Activated T-cell treated with anti-CD3 and anti-CD28 coated beads for 48 hours (primary cell): Measurements from ENCODE around the gene WNT7B.

ENCODE experiments used
- DNase-seq: peaks from one replicate; pipeline ENCODE4 v3.0.0-alpha.2; 2020; ENCODE audit warnings: low read depth

Gene WNT7B

DNA sequence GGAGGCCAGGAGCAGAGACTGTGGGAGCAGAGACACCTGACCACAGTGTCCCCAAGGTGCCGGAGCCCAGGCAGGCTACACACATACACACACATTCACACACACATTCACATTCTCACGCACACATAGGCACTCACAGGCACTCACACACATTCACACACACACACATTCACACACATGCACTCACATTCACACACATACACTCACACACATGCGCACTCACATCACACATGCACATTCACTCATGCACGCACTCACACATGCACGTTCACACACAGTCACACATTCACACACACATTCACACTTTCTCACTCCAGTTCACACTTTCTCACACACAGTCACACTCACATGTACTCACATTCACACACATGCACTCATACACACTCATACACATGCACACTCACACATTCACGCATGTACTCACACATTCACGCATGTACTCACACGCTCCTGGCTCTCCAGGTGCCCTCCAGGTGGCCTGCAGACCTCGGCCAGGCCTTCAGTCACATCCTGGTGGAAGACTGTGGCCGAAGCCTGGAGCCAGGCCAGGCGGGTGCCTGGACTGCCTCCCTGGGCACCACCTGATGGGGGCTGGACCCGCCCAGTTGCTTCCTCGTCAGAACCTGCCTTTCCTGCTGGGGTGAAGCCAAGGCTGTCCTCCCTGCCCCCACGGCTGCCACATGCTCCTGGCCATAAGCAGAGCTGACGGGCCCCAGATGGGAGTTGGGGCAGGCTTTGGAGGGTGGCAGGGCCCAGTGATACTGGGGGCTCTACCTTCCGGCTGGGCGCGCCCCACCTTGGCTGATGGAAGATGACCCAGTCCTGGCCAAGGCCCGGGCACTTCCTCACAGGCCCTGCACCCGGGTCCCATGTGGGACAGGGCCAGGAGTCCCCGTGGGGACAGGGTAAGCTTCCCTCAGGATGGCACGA lies 89.5 kb downstream of the WNT7B start:
- DNase-seq, result no peak

DNA sequence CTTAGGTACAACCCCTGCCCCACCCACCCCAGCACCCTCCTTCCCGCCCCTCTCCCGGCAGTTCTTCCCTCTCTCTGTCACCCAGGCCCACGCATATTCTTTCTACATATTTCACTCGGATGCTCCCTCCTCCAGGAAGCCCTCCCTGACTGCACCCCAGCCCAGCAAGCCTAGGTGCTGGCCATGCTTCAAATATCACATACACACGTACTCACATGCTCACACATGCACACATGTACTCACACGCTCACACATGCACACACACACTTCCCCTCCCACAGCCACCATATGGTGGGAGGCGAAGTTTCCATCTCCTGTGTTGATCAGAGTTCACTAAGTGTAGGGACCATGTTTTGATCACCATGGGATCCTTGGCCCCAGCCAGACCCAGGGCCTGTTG lies 90.4 kb downstream of the WNT7B start:
- no peak for DNase-seq

DNA sequence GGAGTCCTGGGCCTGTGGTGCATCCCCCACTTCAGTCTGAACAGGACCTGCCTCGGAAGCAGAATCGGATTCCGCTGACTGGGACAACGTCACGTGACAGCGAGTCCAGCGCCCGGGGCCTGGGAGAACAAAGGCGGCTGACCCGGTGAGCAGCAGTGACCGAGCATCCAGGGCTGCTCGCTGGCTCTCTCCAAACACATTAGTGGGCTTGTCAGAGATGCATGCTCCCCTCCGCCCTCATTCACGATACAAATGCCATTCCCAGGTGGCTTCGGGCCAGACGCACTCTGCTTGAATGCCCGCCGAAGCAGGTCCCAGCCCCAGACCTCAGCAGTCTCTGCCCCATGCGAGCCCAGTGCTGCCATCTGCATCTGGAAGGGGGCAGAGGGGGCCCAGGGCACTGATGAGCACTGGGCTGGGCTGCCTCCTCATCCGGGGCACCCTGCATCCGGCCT lies 91.0 kb downstream of the WNT7B start:
- no peak for DNase-seq

DNA sequence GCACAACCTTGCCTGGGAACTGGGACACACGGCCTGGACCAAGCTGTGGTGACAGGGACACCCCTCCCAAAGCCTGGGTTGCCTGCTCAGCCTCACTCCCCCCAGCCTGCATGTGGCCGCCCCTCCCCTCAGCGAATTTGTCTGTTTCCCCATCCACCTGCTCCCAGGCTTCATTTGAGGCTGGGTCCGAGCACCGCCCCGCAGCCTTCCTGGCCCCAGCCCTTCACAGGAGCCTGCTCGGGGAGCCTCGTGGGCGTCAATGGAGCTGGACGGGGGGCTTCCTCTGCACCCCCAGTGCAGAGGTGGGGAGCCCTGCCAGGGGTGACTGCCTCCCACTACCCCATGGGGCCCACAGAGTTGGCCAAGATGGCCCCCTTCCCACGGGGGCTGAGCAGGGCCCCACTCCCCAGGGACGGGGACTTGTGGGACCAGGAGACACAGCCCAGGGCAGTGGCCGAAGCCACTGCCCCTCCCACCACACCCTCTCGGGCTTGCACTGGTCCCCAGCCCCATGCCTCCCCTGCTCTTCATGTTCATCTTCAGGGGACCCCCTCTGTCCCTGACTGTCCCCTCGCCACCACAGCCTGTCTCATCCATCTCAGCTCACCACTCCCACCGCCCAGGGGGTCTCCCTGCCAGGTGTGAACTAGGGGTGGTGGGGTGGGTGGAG lies 91.7 kb downstream of the WNT7B start:
- DNase-seq, result no peak

DNA sequence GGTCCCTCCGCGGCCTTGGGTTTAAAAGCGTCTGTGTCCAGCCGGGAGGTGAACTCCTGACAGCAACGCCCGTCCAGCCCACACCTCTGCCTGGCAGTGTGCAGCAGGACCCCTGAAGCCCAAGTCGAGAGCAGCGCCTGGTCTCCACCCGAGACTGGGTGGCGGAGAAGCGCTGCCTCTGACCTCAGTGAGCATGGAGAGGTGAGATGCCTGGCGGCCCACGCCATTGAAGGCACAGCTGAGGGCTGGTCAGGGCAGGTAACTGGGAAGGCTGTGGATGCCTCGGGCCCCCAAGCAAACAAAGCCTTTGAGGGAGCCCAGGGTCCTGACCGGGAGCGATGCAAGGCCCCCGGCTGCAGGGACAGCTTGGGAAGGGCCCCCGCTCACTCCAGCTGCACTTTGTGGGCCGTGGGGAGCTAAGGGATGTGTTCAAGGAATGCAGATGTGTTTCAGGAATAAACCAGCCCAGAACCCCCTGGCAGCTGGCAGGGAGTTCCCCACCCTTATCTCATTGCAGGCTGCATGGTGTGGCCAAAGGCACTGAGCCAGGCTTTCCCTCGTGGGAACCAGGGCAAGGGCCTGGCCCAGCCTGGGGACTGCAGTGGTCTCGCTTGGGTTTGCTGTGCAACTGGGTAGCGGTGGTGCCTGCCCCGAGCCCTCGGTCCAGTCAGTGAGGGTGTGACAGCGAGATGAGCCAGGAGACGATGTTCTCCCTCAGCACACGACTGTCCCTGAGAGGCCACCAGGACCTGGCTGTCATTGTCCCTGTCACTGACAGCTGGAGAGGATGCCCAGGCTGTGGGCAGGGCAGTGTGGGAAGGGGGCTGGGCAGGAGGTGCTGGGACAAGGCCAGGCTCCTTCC lies 92.5 kb downstream of the WNT7B start:
- DNase-seq, result no peak

DNA sequence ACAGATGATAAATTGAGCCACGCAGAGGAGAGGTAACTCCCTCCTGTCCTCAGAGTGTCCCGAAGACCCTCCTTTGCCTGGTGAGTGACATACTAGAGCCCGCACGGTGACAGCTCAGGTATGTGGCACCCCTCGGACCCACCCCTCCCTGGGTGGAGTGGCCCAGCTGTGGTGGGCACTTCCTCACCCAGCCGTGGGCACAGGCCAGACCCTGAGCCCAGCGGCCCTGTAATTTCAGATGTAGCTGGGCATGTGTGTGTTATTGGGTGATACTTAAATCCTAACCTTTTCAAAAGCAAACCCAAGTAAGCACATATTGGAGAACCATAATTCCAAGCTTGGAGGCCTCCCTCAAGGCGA lies 93.2 kb downstream of the WNT7B start:
- DNase-seq, result no peak

DNA sequence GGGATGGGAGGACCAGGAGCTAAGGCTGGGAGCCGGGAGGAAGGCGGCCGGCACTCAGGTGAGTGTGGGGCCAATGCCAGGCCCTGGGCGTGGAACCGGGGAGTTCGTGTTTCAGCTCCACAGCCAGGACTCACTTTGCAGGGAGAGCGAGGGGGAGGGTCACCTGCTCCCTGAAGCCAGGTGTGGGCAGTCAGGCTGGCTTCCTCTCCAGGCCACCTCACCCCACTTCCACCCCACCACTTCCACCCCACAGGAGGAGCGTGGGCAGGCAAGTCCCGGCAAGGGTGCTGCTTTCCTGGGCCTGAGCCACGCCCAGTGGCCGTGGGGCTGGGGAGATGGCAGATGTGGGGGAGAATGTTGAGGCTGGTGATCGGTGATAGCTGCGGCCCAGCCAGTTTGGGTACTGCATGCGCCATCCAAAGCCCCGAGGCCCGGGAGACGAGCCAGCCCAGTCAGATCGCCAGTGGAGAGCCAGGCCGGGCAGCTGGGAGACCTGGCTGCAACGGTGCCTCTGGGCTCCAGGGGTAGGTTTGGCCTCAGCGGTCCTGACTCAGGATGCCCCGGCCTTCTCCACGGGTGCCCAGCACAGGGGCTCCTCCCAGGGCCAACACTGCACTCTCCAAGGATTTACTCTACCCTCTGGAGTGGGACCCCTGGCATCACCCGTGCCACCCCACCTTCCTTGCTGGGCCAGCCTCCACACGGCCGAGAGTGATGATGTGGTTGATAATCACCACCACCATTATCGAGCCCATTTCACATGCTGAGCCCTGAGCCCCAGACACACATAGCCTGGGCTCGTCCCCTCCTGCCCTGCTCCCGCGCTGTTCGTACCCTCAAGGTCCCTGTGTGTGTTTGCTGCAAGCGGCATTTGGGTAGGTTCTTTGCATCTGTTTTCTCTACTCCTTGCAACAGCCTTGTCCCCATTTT lies 93.8 kb downstream of the WNT7B start:
- no peak for DNase-seq

DNA sequence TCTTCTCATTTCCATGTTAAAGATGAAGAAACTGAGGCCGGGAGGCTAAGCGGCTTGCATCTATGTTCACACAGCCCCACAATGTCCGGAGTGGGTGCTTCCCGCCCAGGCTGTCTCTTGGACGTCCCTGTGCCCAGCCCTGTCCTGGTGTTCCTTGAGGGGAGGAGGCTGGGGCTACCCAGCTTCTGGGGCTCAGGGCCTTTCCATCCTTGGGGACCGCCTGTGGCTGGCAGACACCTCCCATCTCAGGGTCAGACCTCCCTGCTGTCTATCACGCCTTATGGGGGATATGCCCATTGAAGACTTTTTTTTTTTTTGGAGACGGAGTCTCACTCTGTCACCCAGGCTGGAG lies 95.5 kb downstream of the WNT7B start:
- no peak for DNase-seq

DNA sequence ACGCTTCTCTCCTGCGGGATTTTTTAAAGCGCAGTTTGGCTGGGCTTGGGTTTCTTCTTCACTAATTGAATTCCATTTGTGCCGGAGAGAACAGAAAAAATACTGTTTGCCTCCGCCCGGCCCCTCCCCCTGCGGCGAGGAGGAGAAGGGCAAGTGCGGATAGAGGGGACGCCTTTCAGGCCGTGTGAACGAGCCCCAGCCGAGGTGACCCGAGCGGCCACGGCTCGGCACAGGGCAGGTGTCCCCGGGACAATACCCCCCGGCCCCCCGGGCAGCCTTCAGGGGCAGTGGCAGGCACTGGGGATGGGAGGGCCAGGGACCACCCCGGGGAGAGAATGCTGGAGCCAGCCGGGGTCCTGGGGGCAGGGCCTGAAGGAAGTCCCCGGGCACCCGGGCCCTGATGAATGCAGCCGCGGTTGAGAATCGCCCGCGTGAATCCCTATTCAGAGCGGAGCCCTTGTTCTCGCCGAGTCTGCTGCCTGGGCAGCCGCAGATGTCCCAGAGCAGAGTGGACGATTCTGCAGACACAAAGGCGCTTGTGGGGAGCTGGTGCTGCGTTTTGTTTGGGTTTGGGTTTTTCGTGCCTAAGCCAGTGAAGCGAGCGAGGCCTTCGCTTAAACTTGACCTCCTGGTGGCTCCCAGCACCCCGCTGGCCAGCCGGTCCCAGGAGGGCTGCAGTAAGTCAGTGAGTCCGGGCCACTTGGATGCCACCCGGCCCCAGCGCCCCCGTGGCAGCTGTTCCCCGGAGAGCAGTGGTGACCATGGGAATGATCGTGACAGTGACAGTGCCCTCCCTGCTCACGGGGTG lies 96.0 kb downstream of the WNT7B start:
- DNase-seq, result no peak

DNA sequence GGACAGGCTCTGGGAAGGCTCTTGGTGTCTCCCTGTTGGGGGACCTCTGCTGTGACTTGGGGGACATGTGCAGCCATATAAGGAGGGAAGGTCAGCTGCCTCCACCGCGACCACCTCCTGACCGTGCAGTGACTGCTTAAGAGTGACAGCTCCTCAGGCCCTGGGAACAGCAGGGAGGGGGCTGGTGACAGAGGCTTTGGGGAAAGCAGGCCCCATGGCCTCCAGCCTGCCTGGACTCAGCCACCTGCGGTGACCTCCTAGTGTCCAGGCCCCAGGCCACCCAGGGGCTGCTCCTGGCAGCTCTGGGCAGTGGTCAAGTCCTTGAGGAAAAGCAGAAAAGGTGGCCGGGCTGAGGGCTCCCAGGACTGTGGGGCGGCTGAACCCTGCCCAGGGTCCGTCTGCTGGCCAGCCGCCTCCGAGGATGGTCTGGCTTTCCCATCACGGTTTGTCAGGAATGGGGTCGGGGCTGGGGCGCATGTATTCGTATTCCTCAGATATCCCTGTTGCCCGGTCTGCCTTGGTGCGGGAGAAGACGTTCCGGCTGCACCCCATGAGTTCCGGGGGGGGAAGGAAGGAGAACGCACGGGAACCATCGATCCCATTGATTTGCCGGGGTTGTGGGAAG lies 96.8 kb downstream of the WNT7B start:
- DNase-seq, result no peak

DNA sequence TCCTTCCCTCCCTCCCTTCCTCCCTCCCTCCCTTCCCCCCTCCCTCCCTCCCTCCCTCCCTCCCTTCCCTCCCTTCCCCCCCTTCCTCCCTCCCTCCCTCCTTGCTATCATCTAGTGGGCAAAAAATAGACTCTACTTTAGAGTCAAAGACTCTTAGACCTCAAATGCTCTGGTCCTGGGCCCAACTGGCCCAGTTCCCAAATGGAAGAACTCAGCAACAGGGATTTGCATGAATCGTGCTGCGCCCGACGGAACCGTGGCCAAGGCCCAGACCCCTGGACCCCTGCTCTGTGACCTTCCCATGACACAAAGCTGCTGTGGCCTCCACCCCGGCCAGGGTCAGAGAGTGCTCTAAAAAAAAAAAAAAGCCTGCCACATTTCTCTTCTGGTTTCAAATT lies 97.4 kb downstream of the WNT7B start:
- no peak for DNase-seq

DNA sequence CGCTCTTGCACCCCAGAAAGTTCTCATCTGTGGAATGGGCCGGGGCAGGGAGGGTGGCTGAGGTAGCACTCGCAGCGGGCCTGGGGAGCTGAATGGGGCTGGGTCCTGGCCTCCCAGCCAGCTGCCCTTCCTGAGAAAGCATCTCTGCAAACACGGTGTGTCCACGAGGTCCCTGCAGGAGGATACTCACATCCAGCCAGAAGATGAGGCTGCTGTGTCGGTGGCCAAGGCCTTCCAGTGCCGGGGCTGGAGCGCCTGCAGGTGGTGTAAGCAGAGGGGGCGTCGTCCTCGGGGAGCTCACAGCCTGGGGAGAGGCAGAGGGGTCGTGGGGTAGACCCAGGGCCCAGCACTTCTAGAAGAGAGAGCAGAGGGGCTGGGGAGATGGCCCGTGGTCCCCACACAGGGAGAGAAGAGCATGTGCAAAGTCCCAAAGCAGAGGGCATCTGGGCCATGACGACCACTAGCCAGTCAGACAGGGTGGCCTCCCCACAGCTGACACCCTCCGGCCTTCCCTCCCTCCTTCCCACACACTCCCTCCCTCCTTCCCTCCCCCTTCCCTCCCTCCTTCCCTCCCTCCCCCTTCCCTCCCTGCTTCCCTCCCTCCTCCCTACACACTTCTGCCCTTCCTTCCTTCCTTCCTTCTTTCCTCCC lies 97.9 kb downstream of the WNT7B start:
- no peak for DNase-seq

DNA sequence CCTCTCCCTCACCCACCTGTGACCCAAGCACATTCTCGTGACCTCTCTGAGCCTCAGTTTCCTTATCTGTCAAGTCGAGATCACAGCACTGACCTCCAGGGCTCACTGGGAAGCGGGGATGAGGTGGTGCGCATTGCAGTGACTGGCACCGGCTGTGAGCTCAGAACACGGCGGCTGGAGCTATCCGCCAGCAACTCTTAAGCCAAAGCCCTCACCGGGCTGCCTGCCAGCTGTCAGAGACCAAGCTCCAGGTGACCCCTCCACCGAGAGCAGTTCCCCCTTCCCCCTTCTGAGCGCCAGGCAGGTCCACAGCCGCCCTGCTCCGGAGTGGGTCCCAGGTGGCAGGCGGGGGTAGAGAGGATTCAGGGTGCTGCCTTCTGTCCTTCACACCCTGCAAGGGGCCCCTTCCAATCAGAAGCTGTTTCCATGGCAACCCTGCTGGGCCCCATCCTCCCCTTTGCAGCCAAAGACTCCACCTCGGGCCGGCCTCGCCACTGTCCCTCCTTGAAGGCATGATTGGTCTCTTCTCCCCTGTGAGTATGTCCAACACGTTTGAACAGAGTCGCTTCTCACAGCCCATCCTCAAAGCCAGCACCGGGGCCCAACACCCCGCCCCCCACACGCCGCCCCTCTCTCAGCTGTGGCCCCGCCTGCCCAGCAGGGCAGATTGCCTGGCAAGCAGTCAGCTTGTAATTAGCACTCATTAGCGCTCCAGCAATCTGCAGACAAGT lies 98.7 kb downstream of the WNT7B start:
- no peak for DNase-seq

DNA sequence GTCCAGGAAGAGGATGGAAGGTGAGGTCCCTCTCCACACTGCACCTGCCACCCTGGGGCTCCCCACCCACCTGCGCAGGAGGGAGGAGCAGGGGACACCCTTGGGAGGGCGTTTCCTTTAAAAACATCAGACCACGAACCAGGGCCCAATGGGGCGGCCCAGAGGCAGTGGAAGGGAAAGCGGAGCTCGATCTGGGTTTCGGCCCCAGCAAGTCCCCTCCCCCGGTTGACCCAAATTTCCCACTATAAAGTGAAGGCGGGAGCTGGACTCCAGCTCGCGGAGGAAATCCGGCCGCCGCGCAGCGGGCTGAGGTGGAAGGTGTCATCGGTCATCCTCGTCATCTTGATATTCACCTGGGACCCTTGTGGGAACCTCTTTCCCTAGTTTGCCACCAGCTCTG lies 99.3 kb downstream of the WNT7B start:
- no peak for DNase-seq

DNA sequence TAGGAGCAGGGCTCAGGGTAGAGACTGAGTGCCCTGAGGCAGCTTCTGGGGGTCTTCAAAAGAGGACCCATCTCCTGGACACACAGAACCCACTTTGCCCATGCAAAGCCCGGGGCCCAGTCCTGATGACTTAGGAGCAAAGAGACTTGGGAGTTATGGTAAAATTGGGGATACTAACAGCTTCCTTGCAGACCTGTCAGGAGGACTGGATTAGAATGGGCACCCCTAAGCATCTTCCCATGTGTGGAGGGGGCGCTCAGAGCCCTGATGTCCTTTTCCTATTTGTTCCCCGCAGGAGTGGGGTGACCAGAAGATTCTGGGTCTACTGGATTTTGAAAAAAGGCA lies 100.0 kb downstream of the WNT7B start:
- no peak for DNase-seq

DNA sequence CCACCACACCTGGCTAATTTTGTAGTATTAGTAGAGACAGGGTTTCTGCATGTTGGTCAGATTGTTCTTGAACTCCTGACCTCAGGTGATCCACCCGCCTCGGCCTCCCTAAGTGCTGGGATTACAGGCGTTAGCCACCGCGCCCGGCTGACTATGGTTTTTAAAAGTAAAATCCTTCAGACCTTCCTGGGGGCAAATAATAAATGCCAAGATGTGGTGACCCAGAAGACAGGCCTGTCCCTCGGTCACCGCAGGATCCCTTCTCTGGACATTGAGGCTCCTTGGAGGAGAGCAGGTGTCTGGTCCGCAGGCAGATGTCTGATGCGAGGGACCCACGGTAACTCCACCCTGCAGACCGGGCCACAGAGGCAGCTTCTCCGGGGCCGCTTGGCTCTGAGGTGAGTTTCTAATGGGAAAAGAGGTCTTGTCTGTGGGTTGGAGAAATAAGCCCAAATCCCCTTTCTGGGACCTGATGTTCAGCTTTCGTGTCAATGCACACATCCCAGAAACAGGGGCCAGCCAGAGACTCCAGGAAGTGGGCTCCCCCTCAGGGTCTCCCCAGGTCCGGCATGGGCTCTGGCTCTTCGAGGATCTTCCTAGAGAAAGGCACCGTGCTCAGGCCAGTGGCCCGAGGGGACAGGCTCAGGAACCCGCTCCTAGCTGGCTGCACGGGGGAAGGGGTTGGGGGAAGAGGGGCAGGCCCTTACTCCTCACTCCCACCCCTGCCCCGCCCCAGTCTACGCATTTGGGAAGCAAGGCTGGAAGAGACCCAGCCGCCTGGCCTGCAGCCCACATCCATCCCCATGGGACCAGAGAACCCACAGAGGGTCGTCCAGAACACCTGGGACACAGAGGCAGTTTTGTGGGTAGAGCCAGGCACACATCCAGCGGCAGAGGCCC lies 100.6 kb downstream of the WNT7B start:
- no peak for DNase-seq

DNA sequence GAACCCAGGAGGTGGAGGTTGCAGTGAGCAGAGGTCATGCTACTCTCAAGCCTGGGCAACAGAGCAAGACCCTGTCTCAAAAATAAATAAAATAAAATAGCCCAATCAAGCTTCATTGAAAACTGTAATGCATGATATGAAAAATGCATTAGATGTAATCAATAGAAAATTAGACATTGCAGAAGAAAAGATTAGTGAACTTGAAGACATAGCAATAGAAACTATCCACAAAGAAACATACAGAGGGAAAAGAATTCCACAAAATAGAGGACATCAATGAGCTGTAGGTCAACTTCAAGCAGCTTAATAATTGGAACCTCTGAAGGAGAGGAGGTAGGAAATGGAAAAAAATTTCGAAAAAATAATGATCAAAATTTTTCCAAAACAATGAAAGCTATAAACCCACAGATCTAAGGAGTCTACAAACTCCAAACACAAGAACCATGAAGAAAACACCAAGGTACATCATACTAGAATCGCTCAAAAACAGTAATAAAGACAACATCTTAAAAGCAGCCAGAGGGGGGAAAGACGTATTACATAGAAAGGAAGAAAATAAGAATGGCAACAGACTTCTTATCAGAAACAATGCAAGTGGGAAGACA lies 104.2 kb downstream of the WNT7B start:
- no peak for DNase-seq

DNA sequence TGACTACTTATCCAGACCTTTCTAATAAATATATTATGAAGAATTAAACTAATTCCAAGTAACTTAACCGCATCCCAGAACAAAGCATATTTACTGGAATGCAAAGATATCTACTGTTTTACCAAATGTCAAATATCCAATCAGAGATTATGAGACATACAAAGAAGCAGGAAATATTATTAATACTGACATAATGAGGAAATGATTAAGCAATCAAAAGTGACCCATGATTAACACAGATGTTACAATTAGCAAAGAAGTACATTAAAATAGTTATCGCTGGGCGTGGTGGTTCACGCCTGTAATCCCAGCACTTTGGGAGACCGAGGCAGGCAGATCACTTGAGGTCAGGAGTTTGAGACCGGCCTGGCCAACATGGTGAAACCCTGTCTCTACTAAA lies 105.2 kb downstream of the WNT7B start:
- DNase-seq, result no peak
